K562 (cell line): ENCODE results near the gene ZBTB16. TPM values are rescaled to one million over a fixed set of nuclear protein-coding genes. Genes with fewer than 3 reads are reported as not detected.

Experiments
- ATAC-seq: fragments of 200-7000 bp; cut with Tn5 transposase; 3 replicates; pipeline ENCODE4 v1.9.1; 2020; ENCODE audit warnings: moderate library complexity
- BruUV-seq: library from RNA; stranded (reverse); fragments of 400-500 nt; replicated peaks from 2 replicates; lab custom pipeline; 2021; lab: Mats Ljungman, UMichigan
- CTCF ChIA-PET: fragments of 300-600 bp; formaldehyde crosslinking; extraction: SDS; loops from one replicate; lab custom pipeline; 2021; ENCODE audit warnings: low intra/inter-chr PET ratio; lab: Yijun Ruan, JAX
- POLR2A ChIA-PET: fragments of 300-600, 350-650 bp; sonication (Branson Sonifier 250); formaldehyde crosslinking; extraction: SDS; loops from one replicate; lab custom pipeline; 2021; ENCODE audit warnings: antibody characterized with exemption, inconsistent platforms; lab: Yijun Ruan, JAX
- DNase-seq, 4 experiments: peaks; one replicate each; pipeline versions ENCODE4 v3.0.0 to v3.0.0-alpha.2; 2011 to 2018; ENCODE audit warnings: low spot score in 3 of 4, mixed read lengths in 3 of 4; ENCODE audit errors: extremely low read depth in 1 of 4
- FAIRE-seq: peaks from 2 replicates; lab custom pipeline; 2011; peaks lifted over from hg19 to GRCh38; lab: Jason Lieb, UNC
- H2AFZ ChIP-seq: 2 replicates; pipeline ENCODE4 v1.6.0; 2011; ENCODE audit warnings: low read depth, low read length, control low read depth, inconsistent platforms
- H3K27ac ChIP-seq: fragments of 200-600 bp; 3 replicates; pipeline ENCODE4 v1.8.0; 2011; ENCODE audit warnings: low read depth, mild to moderate bottlenecking, control low read depth, inconsistent platforms, low read length, moderate library complexity, mixed read lengths; ENCODE audit errors: extremely low read depth
- H3K27me3 ChIP-seq, 2 experiments: fragments of 300-600 bp in 1 of 2; 2 replicates in 1 of 2; 3 replicates in 1 of 2; pipeline versions ENCODE4 v1.6.0 to v1.8.0; 2011; ENCODE audit warnings: inconsistent platforms in 2 of 2, low read length in 2 of 2, mild to moderate bottlenecking in 1 of 2, mixed read lengths in 1 of 2, moderate library complexity in 1 of 2; ENCODE audit not compliant: control insufficient read depth in 2 of 2, insufficient read depth in 2 of 2
- H3K36me3 ChIP-seq: fragments of 300-600 bp; 3 replicates; pipeline ENCODE4 v1.8.0; 2011; ENCODE audit warnings: mild to moderate bottlenecking, low read length, inconsistent platforms; ENCODE audit not compliant: control insufficient read depth, insufficient read depth
- H3K4me1 ChIP-seq, 2 experiments: fragments of 200-600 bp in 1 of 2; replicated peaks in 1 of 2; 2 replicates in 1 of 2; 3 replicates in 1 of 2; pipeline versions ENCODE4 v1.5.1 to v1.8.0; 2011; ENCODE audit warnings: inconsistent platforms in 2 of 2, low read length in 2 of 2, mild to moderate bottlenecking in 1 of 2, mixed read lengths in 1 of 2, moderate library complexity in 1 of 2; ENCODE audit not compliant: control insufficient read depth in 2 of 2, insufficient read depth in 2 of 2
- H3K4me2 ChIP-seq: 2 replicates; pipeline ENCODE4 v1.6.1; 2011; ENCODE audit warnings: low read length, control low read depth, inconsistent platforms, mixed read lengths; ENCODE audit not compliant: insufficient read depth
- H3K4me3 ChIP-seq: fragments of 200-600 bp; sonication (generic), shearing (Covaris generic); 2 replicates; pipeline ENCODE4 v1.5.1; 2016; ENCODE audit warnings: control low read depth, inconsistent platforms
- H3K79me2 ChIP-seq: fragments of 200-600 bp; 3 replicates; pipeline ENCODE4 v1.8.0; 2011; ENCODE audit warnings: low read length, inconsistent platforms; ENCODE audit not compliant: control insufficient read depth, insufficient read depth
- H3K9ac ChIP-seq, 2 experiments: 2 replicates each; pipeline versions ENCODE4 v1.6.0 to v1.6.1; 2011; ENCODE audit warnings: low read depth in 2 of 2, low read length in 2 of 2, control low read depth in 1 of 2, inconsistent platforms in 1 of 2, mild to moderate bottlenecking in 1 of 2, mixed read lengths in 1 of 2; ENCODE audit not compliant: insufficient read depth in 1 of 2
- H3K9me1 ChIP-seq: one replicate; pipeline ENCODE4 v1.6.0; 2011; ENCODE audit warnings: inconsistent platforms, mild to moderate bottlenecking, low read length, moderate library complexity; ENCODE audit not compliant: control insufficient read depth, insufficient read depth
- H3K9me3 ChIP-seq: replicated peaks from 2 replicates; pipeline ENCODE4 v1.5.1; 2011; ENCODE audit warnings: low read depth, low read length, inconsistent platforms; ENCODE audit not compliant: control insufficient read depth, insufficient read depth
- H4K20me1 ChIP-seq: replicated peaks from 2 replicates; pipeline ENCODE4 v1.6.1; 2011; ENCODE audit warnings: low read length, inconsistent platforms, mixed read lengths; ENCODE audit not compliant: control insufficient read depth, insufficient read depth
- CHD2 ChIP-seq: IDR thresholded peaks from 2 replicates; pipeline ENCODE4 v1.6.1; 2011; ENCODE audit warnings: low read depth, low read length
- FIP1L1 ChIP-seq: fragments of 200-400 bp; formaldehyde crosslinking; IDR thresholded peaks from 2 replicates; pipeline ENCODE4 v1.6.1; 2018; ENCODE audit warnings: mild to moderate bottlenecking, low read depth, low read length; ENCODE audit not compliant: poor library complexity, severe bottlenecking
- FOXM1 ChIP-seq, 2 experiments: fragments of 450-650 bp in 1 of 2; sonication (generic) in 1 of 2; formaldehyde crosslinking in 1 of 2; IDR thresholded peaks; 2 replicates each; pipeline versions ENCODE4 v1.6.1 to v1.9.0; 2017 to 2022; ENCODE audit warnings: low read depth in 2 of 2, mild to moderate bottlenecking in 2 of 2, missing genetic modification reagents in 1 of 2, moderate library complexity in 1 of 2
- PCBP2 ChIP-seq: fragments of 200-400 bp; formaldehyde crosslinking; IDR thresholded peaks from 2 replicates; pipeline ENCODE4 v1.6.1; 2018; ENCODE audit warnings: low read length, low read depth, mild to moderate bottlenecking, moderate library complexity; ENCODE audit not compliant: poor library complexity, severe bottlenecking
- PTRF ChIP-seq: fragments of 450-650 bp; IDR thresholded peaks from 2 replicates; pipeline ENCODE4 v1.6.1; 2016; ENCODE audit warnings: mild to moderate bottlenecking, missing genetic modification characterization, missing compliant biosample characterization
- RFX5 ChIP-seq: IDR thresholded peaks from 2 replicates; pipeline ENCODE4 v1.6.1; 2011; ENCODE audit warnings: low read depth, mild to moderate bottlenecking, improper control_type of control experiment, low read length
- XRCC5 ChIP-seq: fragments of 200-400 bp; formaldehyde crosslinking; IDR thresholded peaks from 2 replicates; pipeline ENCODE4 v1.6.1; 2017; ENCODE audit warnings: low read depth, mild to moderate bottlenecking, low read length
- YY1 ChIP-seq, 3 experiments: IDR thresholded peaks; 2 replicates each; pipeline ENCODE4 v1.6.1; 2011; ENCODE audit warnings: low read length in 2 of 3, mild to moderate bottlenecking in 2 of 3, moderate library complexity in 2 of 3, borderline replicate concordance in 1 of 3, control low read depth in 1 of 3, low read depth in 1 of 3; ENCODE audit not compliant: insufficient read depth in 3 of 3, insufficient replicate concordance in 2 of 3, control insufficient read depth in 1 of 3, insufficient read length in 1 of 3; ENCODE audit errors: extremely low read depth in 1 of 3
- ZFP30 ChIP-seq: fragments of 250-450 bp; sonication (Bioruptor Pico); IDR thresholded peaks from 2 replicates; pipeline ENCODE4 v1.8.0; 2022; ENCODE audit warnings: moderate library complexity, mild to moderate bottlenecking, inconsistent platforms, borderline replicate concordance
- ZNF785 ChIP-seq: fragments of 250-450 bp; sonication (Bioruptor Pico); IDR thresholded peaks from 2 replicates; pipeline ENCODE4 v1.4.0; 2020; ENCODE audit warnings: mild to moderate bottlenecking
- WGBS: fragments of 100-300 bp; shearing (Covaris generic); methylation state at CpG from one replicate; pipeline ENCODE4 v1.1.6; 2016; ENCODE audit warnings: low coverage, mixed read lengths; ENCODE audit not compliant: insufficient coverage; ENCODE audit errors: missing lambda C conversion rate; 5-methylcytosine and 5-hydroxymethylcytosine counted together
- in situ Hi-C: fragments of 300-500 bp; cut with MboI; formaldehyde crosslinking; loops from 4 replicates; pipeline ENCODE4 v1.15.0; 2018; ENCODE audit warnings: inconsistent platforms, mixed read lengths
- intact Hi-C: fragments of 100-400 bp; cut with micrococcal nuclease; formaldehyde crosslinking; loops from 2 replicates; pipeline ENCODE4 v1.14.2; 2022
- polyA plus RNA-seq, 8 experiments: library from polyadenylated mRNA; depleted of rRNA in 4 of 8; stranded (reverse) in 5 of 8; unstranded in 3 of 8; fragments of >200 nt; fragmentation: Nextera tagmentation in 2 of 8; fragmentation: Illumina TruSeq in 1 of 8; extraction: Ambion mirVana in 2 of 8; extraction: Trizol in 1 of 8; gene quantifications; 2 replicates each; pipeline versions ENCODE4 v1.2.1 to v1.2.3, GENCODE V29; 2011 to 2014; ENCODE audit warnings: inconsistent platforms in 1 of 8, missing spikeins in 1 of 8
- total RNA-seq, 7 experiments: library from RNA; depleted of rRNA in 6 of 7; stranded (reverse); fragments of >200 nt in 6 of 7; fragmentation: Illumina TruSeq in 2 of 7; extraction: Trizol in 2 of 7; gene quantifications; 2 replicates each; pipeline versions ENCODE4 v1.2.1 to v1.2.3, GENCODE V29; 2011 to 2021; ENCODE audit warnings: low replicate concordance in 1 of 7
- TF ChIP-seq, protein P1 (sequence below), 2 experiments: fragments of 450-650 bp in 1 of 2; sonication (generic) in 1 of 2; formaldehyde crosslinking in 1 of 2; IDR thresholded peaks in 1 of 2; conservative IDR thresholded peaks in 1 of 2; 2 replicates each; pipeline versions ENCODE4 v1.6.1 to v1.8.1; 2016 to 2023; ENCODE audit warnings: mild to moderate bottlenecking in 2 of 2, moderate library complexity in 2 of 2, inconsistent platforms in 1 of 2, missing genetic modification reagents in 1 of 2
- TF ChIP-seq, protein P2 (sequence below): fragments of 250-450 bp; sonication (Bioruptor Pico); IDR thresholded peaks from 2 replicates; pipeline ENCODE4 v1.9.0; 2021; ENCODE audit warnings: mild to moderate bottlenecking, inconsistent platforms
- TF ChIP-seq, protein P3 (sequence below): fragments of 450-650 bp; IDR thresholded peaks from 2 replicates; pipeline ENCODE4 v1.6.1; 2016; ENCODE audit warnings: borderline replicate concordance

ZBTB16 gene
- total and polyA plus RNA-seq, 9 of the 15 experiments (the other 6 are each of a cell fraction or from before 2014, with no cell fraction given), result 0.06 to 0.40 (median 0.24) TPM; not detected in 4

DNA sequence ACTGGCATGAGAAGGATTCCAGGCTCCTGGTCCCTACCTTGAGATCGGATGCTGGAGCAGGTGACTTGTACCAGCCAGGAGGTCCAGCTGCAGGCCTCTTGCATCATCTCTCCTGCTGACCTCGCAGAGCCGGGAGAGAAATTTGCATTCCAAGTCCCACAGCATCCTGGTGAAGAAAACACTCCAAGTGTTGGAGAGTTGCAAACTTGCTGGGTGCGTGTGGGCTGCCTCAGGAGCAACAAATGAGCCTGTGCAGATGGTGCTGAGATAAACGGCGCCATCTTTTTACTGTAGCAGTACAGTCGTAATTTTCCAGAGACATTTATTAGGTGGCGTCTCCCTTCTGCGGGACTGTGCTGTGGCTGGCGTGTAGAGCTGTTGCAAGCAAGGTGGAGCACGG, 32.1 kb upstream of the ZBTB16 start:
- Histone ChIP-seq H3K9me3 (no peaks in the 10 kb centered on the region), H3K36me3 (no peaks in the 10 kb centered on the region), H3K9me1 (no peaks in the 10 kb centered on the region), H4K20me1 (no peaks in the 10 kb centered on the region), H2AFZ (no peak overlapping the region), H3K27ac (no peak overlapping the region), H3K4me1 (no peaks in the 10 kb centered on the region), H3K9ac (no peak overlapping the region), H3K4me3 (no peak overlapping the region), H3K79me2 (no peaks in the 10 kb centered on the region), H3K27me3 (peaks cover 8 to 32% of the 10 kb centered on the region in 2 experiments; a peak in 3 of 5 replicates), H3K4me2 (no peak overlapping the region)
- FAIRE-seq (no peak), DNase-seq (no peak), ATAC-seq (no peak)
- no TSS peak for BruUV-seq
- ChIA-PET POLR2A (no interaction called here), CTCF (no interaction called here)
- WGBS, result 0% methylated on average over 11 of the region's 11 CpGs
- in situ Hi-C loops (loop anchor here (25.0 kb wide), 1 partner anchor 735 kb away; no protein-coding TSS in a partner anchor), intact Hi-C loops (no loop called here)
- TF ChIP-seq, protein P1, sequence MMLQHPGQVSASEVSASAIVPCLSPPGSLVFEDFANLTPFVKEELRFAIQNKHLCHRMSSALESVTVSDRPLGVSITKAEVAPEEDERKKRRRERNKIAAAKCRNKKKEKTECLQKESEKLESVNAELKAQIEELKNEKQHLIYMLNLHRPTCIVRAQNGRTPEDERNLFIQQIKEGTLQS (IDR thresholded peaks at IDR 0.05), result 0 out of 2 replicates have a peak, but pooled peaks have one; percentile 8
- TF ChIP-seq, protein P1 (CRISPR knock-in tag; conservative IDR thresholded peaks at IDR 0.05), result no peak
- TF ChIP-seq FIP1L1 (no peak), XRCC5 (no peak), ZNF785 (no peak), FOXM1 (IDR thresholded peaks at IDR 0.05; ENCODE audit: low read depth) (no peak), FOXM1 (CRISPR knock-in tag; IDR thresholded peaks at IDR 0.05; ENCODE audit: low read depth) (no peak), RFX5 (no peak), PTRF (tag) (no peak), YY1 (IDR thresholded peaks at IDR 0.05; ENCODE audit: borderline replicate concordance in 1 of 3, control insufficient read depth in 1 of 3, extremely low read depth in 1 of 3, insufficient read depth in 3 of 3, insufficient read length in 1 of 3, insufficient replicate concordance in 2 of 3, low read depth in 1 of 3, low read length in 2 of 3) (peak in 1 of 3 experiments; percentile 25), ZFP30 (no peak), PCBP2 (no peak), CHD2 (no peak)
- TF ChIP-seq, protein P2, sequence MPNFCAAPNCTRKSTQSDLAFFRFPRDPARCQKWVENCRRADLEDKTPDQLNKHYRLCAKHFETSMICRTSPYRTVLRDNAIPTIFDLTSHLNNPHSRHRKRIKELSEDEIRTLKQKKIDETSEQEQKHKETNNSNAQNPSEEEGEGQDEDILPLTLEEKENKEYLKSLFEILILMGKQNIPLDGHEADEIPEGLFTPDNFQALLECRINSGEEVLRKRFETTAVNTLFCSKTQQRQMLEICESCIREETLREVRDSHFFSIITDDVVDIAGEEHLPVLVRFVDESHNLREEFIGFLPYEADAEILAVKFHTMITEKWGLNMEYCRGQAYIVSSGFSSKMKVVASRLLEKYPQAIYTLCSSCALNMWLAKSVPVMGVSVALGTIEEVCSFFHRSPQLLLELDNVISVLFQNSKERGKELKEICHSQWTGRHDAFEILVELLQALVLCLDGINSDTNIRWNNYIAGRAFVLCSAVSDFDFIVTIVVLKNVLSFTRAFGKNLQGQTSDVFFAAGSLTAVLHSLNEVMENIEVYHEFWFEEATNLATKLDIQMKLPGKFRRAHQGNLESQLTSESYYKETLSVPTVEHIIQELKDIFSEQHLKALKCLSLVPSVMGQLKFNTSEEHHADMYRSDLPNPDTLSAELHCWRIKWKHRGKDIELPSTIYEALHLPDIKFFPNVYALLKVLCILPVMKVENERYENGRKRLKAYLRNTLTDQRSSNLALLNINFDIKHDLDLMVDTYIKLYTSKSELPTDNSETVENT, result no peak
- TF ChIP-seq, protein P3, sequence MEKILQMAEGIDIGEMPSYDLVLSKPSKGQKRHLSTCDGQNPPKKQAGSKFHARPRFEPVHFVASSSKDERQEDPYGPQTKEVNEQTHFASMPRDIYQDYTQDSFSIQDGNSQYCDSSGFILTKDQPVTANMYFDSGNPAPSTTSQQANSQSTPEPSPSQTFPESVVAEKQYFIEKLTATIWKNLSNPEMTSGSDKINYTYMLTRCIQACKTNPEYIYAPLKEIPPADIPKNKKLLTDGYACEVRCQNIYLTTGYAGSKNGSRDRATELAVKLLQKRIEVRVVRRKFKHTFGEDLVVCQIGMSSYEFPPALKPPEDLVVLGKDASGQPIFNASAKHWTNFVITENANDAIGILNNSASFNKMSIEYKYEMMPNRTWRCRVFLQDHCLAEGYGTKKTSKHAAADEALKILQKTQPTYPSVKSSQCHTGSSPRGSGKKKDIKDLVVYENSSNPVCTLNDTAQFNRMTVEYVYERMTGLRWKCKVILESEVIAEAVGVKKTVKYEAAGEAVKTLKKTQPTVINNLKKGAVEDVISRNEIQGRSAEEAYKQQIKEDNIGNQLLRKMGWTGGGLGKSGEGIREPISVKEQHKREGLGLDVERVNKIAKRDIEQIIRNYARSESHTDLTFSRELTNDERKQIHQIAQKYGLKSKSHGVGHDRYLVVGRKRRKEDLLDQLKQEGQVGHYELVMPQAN, result no peak
